Measurements from ENCODE around the gene PPP1R7.

The PPP1R7 gene

GRCh38 chr2:241126201-241126611 lies 24.1 kb upstream of the PPP1R7 start:
- H4K20me1 ChIP-seq, result peaks cover 0 to 20% (median 0%) of the 10 kb centered on the region in 11 experiments; a peak in 2 of 22 replicates
- TF ChIP-seq Cebpa-rat (IDR thresholded peaks at IDR 0.05), result no peak
- no peak overlapping the region for H3K4me3 ChIP-seq
- peaks cover 11 to 85% (median 49%) of the 10 kb centered on the region in 11 experiments for H3K36me3 ChIP-seq
- no peak overlapping the region for H3K4me2 ChIP-seq
- no peak overlapping the region for H3K27ac ChIP-seq
- no peaks in the 10 kb centered on the region for H3K27me3 ChIP-seq
- peaks cover 0 to under 1% (median 0%) of the 10 kb centered on the region in 11 experiments; a peak in 2 of 22 replicates for H3K9me3 ChIP-seq (replicated peaks in 1 of 11)
- H3K4me1 ChIP-seq, result peaks cover 0 to 10% (median 0%) of the 10 kb centered on the region in 10 experiments; a peak in 2 of 20 replicates
- H3K9ac ChIP-seq, result no peak overlapping the region

- Histone ChIP-seq H3K27ac (no peak overlapping the region), H3K27me3 (no peaks in the 10 kb centered on the region), H3K4me3 (no peak overlapping the region), H3K4me1 (peaks cover 0 to 10% (median 0%) of the 10 kb centered on the region in 10 experiments; a peak in 2 of 20 replicates), H4K20me1 (peaks cover 0 to 20% (median 0%) of the 10 kb centered on the region in 11 experiments; a peak in 2 of 22 replicates), H3K4me2 (no peak overlapping the region), H3K9ac (no peak overlapping the region), H3K36me3 (peaks cover 11 to 87% (median 51%) of the 10 kb centered on the region in 11 experiments; a peak in 21 of 22 replicates), H3K9me3 (replicated peaks in 1 of 11) (no peaks in the 10 kb centered on the region)
- TF ChIP-seq Cebpa-rat (IDR thresholded peaks at IDR 0.05), result no peak
These were observed 23.5 kb upstream of the PPP1R7 start for GRCh38 chr2:241126771-241127202.

- no peaks in the 10 kb centered on the region for H3K27me3 ChIP-seq
- TF ChIP-seq Cebpa-rat (IDR thresholded peaks at IDR 0.05), result no peak
- peaks cover 0 to 20% (median 0%) of the 10 kb centered on the region in 11 experiments; a peak in 4 of 22 replicates for H4K20me1 ChIP-seq
- no peaks in the 10 kb centered on the region for H3K9me3 ChIP-seq (replicated peaks in 1 of 11)
- H3K4me1 ChIP-seq, result peaks cover 0 to 10% (median 0%) of the 10 kb centered on the region in 10 experiments; a peak in 2 of 20 replicates
- H3K27ac ChIP-seq, result no peak overlapping the region
- H3K4me2 ChIP-seq, result no peak overlapping the region
- H3K9ac ChIP-seq, result no peak overlapping the region
- H3K36me3 ChIP-seq, result peaks cover 4 to 92% (median 54%) of the 10 kb centered on the region in 11 experiments; a peak in 18 of 22 replicates
- no peak overlapping the region for H3K4me3 ChIP-seq
These were observed 22.0 kb upstream of the PPP1R7 start for GRCh38 chr2:241128266-241128665.

DNA sequence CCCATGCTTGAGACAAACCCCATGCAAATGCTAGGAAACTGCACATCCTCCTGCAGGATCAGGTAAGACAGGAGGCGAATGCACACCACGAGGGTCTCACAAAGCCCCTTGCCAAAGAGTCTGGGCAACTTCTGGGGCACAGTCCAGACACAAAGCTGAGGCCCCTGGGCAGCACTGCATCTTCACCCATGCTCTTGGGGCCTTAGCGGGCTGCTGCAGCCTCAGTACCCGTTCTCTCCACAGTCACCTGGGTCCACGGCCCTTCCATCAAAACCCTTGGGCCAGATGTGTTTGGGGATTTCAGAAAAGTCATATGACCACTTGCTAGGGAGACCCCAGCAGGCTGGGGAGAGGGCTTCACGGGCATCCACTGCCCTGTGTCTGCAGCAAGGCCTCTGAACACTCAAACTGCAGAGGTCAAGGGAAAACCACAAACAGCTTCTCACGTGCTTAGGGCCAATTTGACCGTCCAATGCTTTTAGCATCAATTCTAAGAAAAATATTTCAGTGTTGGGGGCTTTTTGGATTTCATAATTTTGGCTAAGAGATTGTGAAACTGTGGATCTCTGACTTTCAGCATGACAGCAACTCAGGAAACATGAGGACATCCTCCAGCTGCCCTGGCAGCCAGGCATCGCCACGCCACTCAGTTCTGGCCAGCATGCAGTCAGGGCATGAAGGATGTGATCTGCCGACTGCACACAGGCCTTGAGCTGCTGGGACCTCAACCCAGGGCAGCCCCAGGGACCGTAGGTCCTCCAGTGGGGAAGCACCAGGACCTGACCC lies 21.0 kb upstream of the PPP1R7 start:
- TF ChIP-seq Cebpa-rat (IDR thresholded peaks at IDR 0.05), result no peak
- H3K4me1 ChIP-seq, result peaks cover 0 to 10% (median 0%) of the 10 kb centered on the region in 10 experiments; a peak in 2 of 20 replicates
- no peak overlapping the region for H3K9ac ChIP-seq
- H3K4me2 ChIP-seq, result no peak overlapping the region; a peak in 1 of 22 replicates
- no peak overlapping the region for H3K4me3 ChIP-seq
- peaks cover 0 to 20% (median 0%) of the 10 kb centered on the region in 11 experiments; a peak in 4 of 22 replicates for H4K20me1 ChIP-seq
- H3K9me3 ChIP-seq (replicated peaks in 1 of 11), result no peaks in the 10 kb centered on the region
- no peak overlapping the region for H3K27ac ChIP-seq
- H3K36me3 ChIP-seq, result peaks cover 2 to 92% (median 54%) of the 10 kb centered on the region in 11 experiments; a peak in 18 of 22 replicates
- H3K27me3 ChIP-seq, result no peaks in the 10 kb centered on the region

GRCh38 chr2:241130316-241130715 lies 20.0 kb upstream of the PPP1R7 start:
- no peaks in the 10 kb centered on the region for H3K27me3 ChIP-seq

DNA sequence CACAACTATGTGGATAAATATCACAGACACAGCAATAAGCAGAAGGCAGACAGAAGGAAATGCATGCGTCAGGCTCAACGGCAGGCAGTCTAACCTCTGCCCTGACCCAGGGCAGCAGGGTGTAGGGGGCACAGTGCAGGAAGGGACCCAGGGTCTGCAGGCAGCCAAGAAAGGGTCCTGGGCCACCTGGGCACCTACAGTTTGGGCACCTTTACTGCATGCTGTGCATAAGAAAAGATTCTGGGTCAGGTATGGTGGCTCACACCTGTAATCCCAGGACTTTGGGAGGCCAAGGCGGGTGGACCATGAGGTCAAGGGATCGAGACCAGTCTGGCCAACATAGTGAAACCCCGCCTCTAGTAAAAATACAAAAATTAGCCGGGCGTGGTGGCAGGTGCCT lies 18.7 kb upstream of the PPP1R7 start:
- Histone ChIP-seq H4K20me1 (peaks cover 0 to 14% (median 0%) of the 10 kb centered on the region in 11 experiments; a peak in 4 of 22 replicates), H3K27me3 (no peaks in the 10 kb centered on the region), H3K4me3 (no peak overlapping the region), H3K36me3 (peaks cover 0 to 95% (median 63%) of the 10 kb centered on the region in 11 experiments; a peak in 18 of 22 replicates), H3K9me3 (replicated peaks in 1 of 11) (no peaks in the 10 kb centered on the region), H3K4me1 (peaks cover 0 to 10% (median 0%) of the 10 kb centered on the region in 10 experiments; a peak in 2 of 20 replicates), H3K9ac (no peak overlapping the region), H3K4me2 (no peak overlapping the region), H3K27ac (no peak overlapping the region)
- TF ChIP-seq Cebpa-rat (IDR thresholded peaks at IDR 0.05), result no peak

More at GRCh38 chr2:241130316-241130715, 20.0 kb upstream of the PPP1R7 start:
- H3K9ac ChIP-seq, result no peak overlapping the region
- peaks cover 0 to 10% (median 0%) of the 10 kb centered on the region in 10 experiments; a peak in 2 of 20 replicates for H3K4me1 ChIP-seq
- H3K4me2 ChIP-seq, result no peak overlapping the region
- no peaks in the 10 kb centered on the region for H3K9me3 ChIP-seq (replicated peaks in 1 of 11)
- TF ChIP-seq Cebpa-rat (IDR thresholded peaks at IDR 0.05), result no peak
- H3K4me3 ChIP-seq, result no peak overlapping the region
- H3K27ac ChIP-seq, result no peak overlapping the region
- peaks cover 0 to 95% (median 62%) of the 10 kb centered on the region in 11 experiments; a peak in 18 of 22 replicates for H3K36me3 ChIP-seq
- H4K20me1 ChIP-seq, result peaks cover 0 to 20% (median 0%) of the 10 kb centered on the region in 11 experiments; a peak in 4 of 22 replicates

DNA sequence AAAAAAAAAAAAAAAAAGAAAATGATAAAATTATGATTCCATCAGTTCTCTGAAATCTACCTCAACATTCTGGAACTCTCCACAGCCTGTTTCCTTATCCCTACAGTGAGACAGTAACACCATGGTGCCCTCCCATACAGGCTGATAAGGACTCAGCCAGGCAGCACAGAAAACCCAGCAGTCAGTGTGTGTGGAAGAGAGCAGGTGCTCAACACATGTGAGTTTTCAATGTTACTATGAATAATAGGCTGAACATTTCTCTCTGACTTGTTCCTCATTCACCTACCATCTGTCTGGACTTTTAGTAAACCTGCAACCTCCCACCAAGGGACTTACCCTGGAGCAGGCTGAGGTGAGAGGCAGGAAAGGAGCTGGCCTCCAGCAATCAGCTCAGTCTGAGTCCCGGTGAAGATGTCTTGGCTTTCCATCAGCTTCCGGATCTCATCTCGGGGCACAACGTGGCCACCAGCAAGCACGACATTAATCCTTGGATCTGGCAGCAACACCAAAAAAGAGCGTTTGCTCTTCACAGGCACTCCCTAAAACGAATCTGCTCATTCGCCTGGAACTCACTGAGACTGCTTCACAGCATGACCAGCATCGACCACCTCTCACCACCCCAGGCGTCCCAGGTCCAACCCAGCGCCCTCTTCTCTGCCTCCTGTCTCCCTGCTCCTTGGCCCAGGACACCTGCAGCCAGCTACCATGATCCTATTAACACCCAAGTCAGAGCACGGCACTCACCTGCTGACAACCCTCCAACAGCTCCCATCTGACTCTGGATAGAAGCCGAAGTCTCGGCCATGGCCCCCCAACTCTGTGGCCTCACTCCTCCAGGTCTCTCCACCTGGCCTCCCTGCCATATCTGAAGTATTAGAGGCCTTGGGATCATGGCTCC lies 17.5 kb upstream of the PPP1R7 start:
- no peak overlapping the region for H3K9ac ChIP-seq
- peaks cover 0 to 10% (median 0%) of the 10 kb centered on the region in 10 experiments; a peak in 2 of 20 replicates for H3K4me1 ChIP-seq
- peaks cover 0 to 11% (median 0%) of the 10 kb centered on the region in 11 experiments; a peak in 4 of 22 replicates for H4K20me1 ChIP-seq
- H3K9me3 ChIP-seq (replicated peaks in 1 of 11), result no peaks in the 10 kb centered on the region
- H3K36me3 ChIP-seq, result peaks cover 3 to 95% (median 67%) of the 10 kb centered on the region in 11 experiments; a peak in 21 of 22 replicates
- H3K4me3 ChIP-seq, result no peak overlapping the region
- H3K27ac ChIP-seq, result no peak overlapping the region
- H3K27me3 ChIP-seq, result no peaks in the 10 kb centered on the region
- no peak overlapping the region for H3K4me2 ChIP-seq
- TF ChIP-seq Cebpa-rat (IDR thresholded peaks at IDR 0.05), result no peak

GRCh38 chr2:241133436-241133820 lies 16.8 kb upstream of the PPP1R7 start:
- peaks cover 10 to 95% (median 74%) of the 10 kb centered on the region in 11 experiments for H3K36me3 ChIP-seq
- H3K27me3 ChIP-seq, result no peaks in the 10 kb centered on the region
- peaks cover 0 to 10% (median 0%) of the 10 kb centered on the region in 10 experiments; a peak in 2 of 20 replicates for H3K4me1 ChIP-seq
- H3K4me3 ChIP-seq, result no peak overlapping the region
- H3K9ac ChIP-seq, result no peak overlapping the region
- H3K9me3 ChIP-seq (replicated peaks in 1 of 11), result no peaks in the 10 kb centered on the region
- TF ChIP-seq Cebpa-rat (IDR thresholded peaks at IDR 0.05), result no peak
- peaks cover 0 to 11% (median 0%) of the 10 kb centered on the region in 11 experiments; a peak in 4 of 22 replicates for H4K20me1 ChIP-seq
- H3K4me2 ChIP-seq, result no peak overlapping the region
- H3K27ac ChIP-seq, result no peak overlapping the region
